Vagina (tissue), 2 donors: ENCODE measurements around the gene ATP6V1C2.

Experiments
- CTCF ChIP-seq, 3 experiments: fragments of 450-650 bp in 2 of 3; fragments of 200-600 bp in 1 of 3; sonication (generic) in 1 of 3; IDR thresholded peaks; one replicate each; pipeline ENCODE4 v1.5.1; 2017 to 2019; ENCODE audit warnings: antibody characterized with exemption in 3 of 3, mild to moderate bottlenecking in 2 of 3, moderate library complexity in 2 of 3
- POLR2A ChIP-seq, 2 donors: fragments of 450-650 bp; IDR thresholded peaks; one replicate each; pipeline ENCODE4 v1.6.1; 2017; ENCODE audit warnings: antibody characterized with exemption in 2 of 2, mild to moderate bottlenecking in 2 of 2, moderate library complexity in 2 of 2

GRCh38 chr2:10772868-10773215 lies 51.4 kb downstream of the ATP6V1C2 start:
- TF ChIP-seq CTCF (IDR thresholded peaks at IDR 0.05) (no peak), POLR2A (IDR thresholded peaks at IDR 0.05) (no peak)
